ENCODE measurements around the gene EAPP. TPM values are rescaled to one million over a fixed set of nuclear protein-coding genes. Genes with fewer than 3 reads are reported as not detected.

Gene EAPP
- total RNA-seq, 1 experiment from 2014 or later, result 63.5 TPM

DNA sequence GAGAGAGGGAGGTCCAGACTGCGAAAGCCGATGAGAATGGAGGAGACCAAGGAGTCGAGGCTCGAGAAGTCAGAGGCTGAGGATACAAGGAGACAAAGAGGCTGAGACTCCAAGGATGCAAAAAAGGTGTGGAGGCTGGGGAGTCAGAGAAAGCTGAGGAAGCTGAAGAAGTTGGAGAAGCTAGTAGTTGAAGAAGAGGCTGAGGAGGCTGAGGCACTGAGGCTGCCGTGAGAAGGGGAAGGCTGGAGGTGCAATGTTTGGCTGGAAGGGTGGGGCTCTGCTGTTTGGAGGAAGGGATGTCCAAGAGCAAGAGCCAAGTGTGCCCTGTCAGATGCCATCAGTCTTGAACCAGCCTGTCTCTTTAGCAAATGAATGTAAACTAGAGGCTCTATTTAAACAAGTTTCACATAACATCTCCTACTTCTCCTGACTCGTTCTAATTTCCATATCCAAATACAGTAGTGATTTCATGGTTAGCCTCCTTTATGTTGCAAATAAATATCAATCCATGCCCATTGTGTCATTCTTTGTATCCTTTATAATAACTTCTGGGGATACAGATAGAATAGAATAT lies 66.7 kb downstream of the EAPP start:
- H3K9ac ChIP-seq (ENCODE audit: low read length), result no peak overlapping the region
- H3K79me2 ChIP-seq (ENCODE audit: low read length), result no peaks in the 10 kb centered on the region
- no peak overlapping the region for H3K27ac ChIP-seq (ENCODE audit: low read length)
- H3K4me3 ChIP-seq (ENCODE audit: low read length), result no peak overlapping the region
- H4K20me1 ChIP-seq (ENCODE audit: insufficient read depth, low read depth, low read length), result no peaks in the 10 kb centered on the region
- DNase-seq, result no peak
- no peaks in the 10 kb centered on the region for H3K36me3 ChIP-seq (ENCODE audit: insufficient read depth, low read length)
- H3K9me3 ChIP-seq (ENCODE audit: low read length), result no peaks in the 10 kb centered on the region
- no peak overlapping the region for H2AFZ ChIP-seq (ENCODE audit: low read length)
- H3K4me2 ChIP-seq (ENCODE audit: low read depth, low read length, poor library complexity, severe bottlenecking), result no peak overlapping the region
- no peaks in the 10 kb centered on the region for H3K9me2 ChIP-seq (replicated peaks; ENCODE audit: insufficient read depth, low read length)
- no peaks in the 10 kb centered on the region for H3K27me3 ChIP-seq (ENCODE audit: low read length)
- no peaks in the 10 kb centered on the region for H3K4me1 ChIP-seq (ENCODE audit: low read length)

DNA sequence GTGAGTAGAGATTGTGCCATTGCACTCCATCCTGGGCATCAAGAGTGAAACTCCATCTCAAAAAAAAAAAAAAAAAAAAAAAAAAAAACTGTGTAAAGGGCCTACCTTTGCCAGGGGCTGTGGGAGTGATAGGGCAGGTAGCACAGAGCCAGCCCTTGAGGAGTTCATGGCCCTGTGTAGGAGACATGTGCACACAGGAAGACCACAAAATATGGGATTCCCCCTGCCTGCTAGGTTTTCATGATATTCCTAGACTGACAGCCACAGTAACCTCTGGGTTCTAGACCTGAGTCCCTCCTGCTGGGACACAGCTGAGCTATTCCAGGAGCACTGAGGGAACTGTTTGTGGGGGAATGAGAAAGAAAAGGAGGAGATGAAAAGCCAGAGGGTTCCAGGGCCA lies 69.2 kb downstream of the EAPP start:
- Histone ChIP-seq H3K27me3 (ENCODE audit: low read length) (no peaks in the 10 kb centered on the region), H3K9me3 (ENCODE audit: low read length) (no peaks in the 10 kb centered on the region), H3K9me2 (replicated peaks; ENCODE audit: insufficient read depth, low read length) (no peaks in the 10 kb centered on the region), H3K9ac (ENCODE audit: low read length) (no peak overlapping the region), H3K79me2 (ENCODE audit: low read length) (no peaks in the 10 kb centered on the region), H4K20me1 (ENCODE audit: insufficient read depth, low read depth, low read length) (no peaks in the 10 kb centered on the region), H3K36me3 (ENCODE audit: insufficient read depth, low read length) (no peaks in the 10 kb centered on the region), H3K27ac (ENCODE audit: low read length) (no peak overlapping the region), H3K4me1 (ENCODE audit: low read length) (peaks cover 3% of the 10 kb centered on the region), H2AFZ (ENCODE audit: low read length) (no peak overlapping the region), H3K4me2 (ENCODE audit: low read depth, low read length, poor library complexity, severe bottlenecking) (no peak overlapping the region), H3K4me3 (ENCODE audit: low read length) (no peak overlapping the region)
- no peak for DNase-seq

DNA sequence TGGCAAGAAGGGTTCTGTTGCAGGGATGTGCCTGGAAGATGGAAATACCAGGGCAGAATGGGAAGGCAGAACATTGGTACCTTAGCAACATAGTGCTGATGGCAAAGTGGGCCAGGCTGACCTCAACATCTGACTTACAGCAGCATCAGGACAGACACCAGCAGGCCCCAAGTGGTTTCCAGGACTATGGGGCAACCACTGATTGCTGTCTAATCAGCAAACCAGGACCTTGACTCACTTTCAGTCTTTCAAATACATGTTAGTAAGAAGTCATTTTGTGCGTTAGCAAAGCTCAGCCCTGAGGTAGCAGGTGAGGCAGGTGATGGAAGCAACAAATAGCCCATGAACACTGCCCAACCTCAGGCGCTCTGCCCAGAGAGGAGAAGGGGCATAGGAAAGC lies 72.8 kb downstream of the EAPP start:
- no peak for DNase-seq
- Histone ChIP-seq H3K4me3 (ENCODE audit: low read length) (no peak overlapping the region), H3K9me2 (replicated peaks; ENCODE audit: insufficient read depth, low read length) (no peaks in the 10 kb centered on the region), H3K9me3 (ENCODE audit: low read length) (no peaks in the 10 kb centered on the region), H3K27me3 (ENCODE audit: low read length) (no peaks in the 10 kb centered on the region), H3K36me3 (ENCODE audit: insufficient read depth, low read length) (no peaks in the 10 kb centered on the region), H3K27ac (ENCODE audit: low read length) (no peak overlapping the region), H3K79me2 (ENCODE audit: low read length) (peaks cover under 1% of the 10 kb centered on the region; the same call in 1 of the 2 replicates), H3K4me1 (ENCODE audit: low read length) (peaks cover 11% of the 10 kb centered on the region), H3K4me2 (ENCODE audit: low read depth, low read length, poor library complexity, severe bottlenecking) (no peak overlapping the region), H2AFZ (ENCODE audit: low read length) (no peak overlapping the region), H3K9ac (ENCODE audit: low read length) (no peak overlapping the region), H4K20me1 (ENCODE audit: insufficient read depth, low read depth, low read length) (no peaks in the 10 kb centered on the region)

Small RNA genes within 50 kb of the gene (small RNA-seq; reads per million reads assigned to genes)
- not detected for gene RNU1-27P
- not detected for gene RNU1-28P

Other genes starting within 250 kb of the EAPP start
- 9.5 and 25.9 TPM in 2 replicates for gene SPTSSA, start 77.5 kb downstream of the EAPP start, total RNA-seq (2014; rRNA removed; shearing (Covaris generic); ENCODE audit: low replicate concordance)
- gene SNX6, start 90.4 kb upstream of the EAPP start, total RNA-seq (2014; rRNA removed; shearing (Covaris generic); ENCODE audit: low replicate concordance), result 48.7 and 120 TPM in 2 replicates
- 6.1 and 19.0 TPM in 2 replicates for gene CFL2, start 174.9 kb upstream of the EAPP start, total RNA-seq (2014; rRNA removed; shearing (Covaris generic); ENCODE audit: low replicate concordance)